Duodenal mucosa (tissue), 2 donors: ENCODE data around the gene DOCK4.

Experiments used
- H3K27ac ChIP-seq: one replicate; pipeline ENCODE4 v1.7.0; 2013; ENCODE audit warnings: low read depth, low read length
- H3K27me3 ChIP-seq, 2 donors: one replicate each; pipeline ENCODE4 v1.7.0; 2013; ENCODE audit warnings: low read length in 2 of 2, control low read depth in 1 of 2; ENCODE audit not compliant: insufficient read depth in 2 of 2, control insufficient read depth in 1 of 2
- H3K36me3 ChIP-seq, 2 donors: one replicate each; pipeline ENCODE4 v1.7.0; 2013; ENCODE audit warnings: low read length in 2 of 2, control low read depth in 1 of 2; ENCODE audit not compliant: insufficient read depth in 2 of 2, control insufficient read depth in 1 of 2
- H3K4me1 ChIP-seq, 2 donors: one replicate each; pipeline ENCODE4 v1.7.0; 2013; ENCODE audit warnings: low read length in 2 of 2, control low read depth in 1 of 2; ENCODE audit not compliant: insufficient read depth in 2 of 2, control insufficient read depth in 1 of 2
- H3K4me3 ChIP-seq, 2 donors: one replicate each; pipeline ENCODE4 v1.7.0; 2013; ENCODE audit warnings: low read length in 2 of 2, low read depth in 1 of 2
- H3K9ac ChIP-seq, 2 donors: one replicate each; pipeline ENCODE4 v1.7.0; 2013; ENCODE audit warnings: low read length in 2 of 2, low read depth in 1 of 2
- H3K9me3 ChIP-seq, 2 donors: one replicate each; pipeline ENCODE4 v1.7.0; 2013; ENCODE audit warnings: low read length in 2 of 2, control low read depth in 1 of 2; ENCODE audit not compliant: control insufficient read depth in 1 of 2

DOCK4 gene

DNA sequence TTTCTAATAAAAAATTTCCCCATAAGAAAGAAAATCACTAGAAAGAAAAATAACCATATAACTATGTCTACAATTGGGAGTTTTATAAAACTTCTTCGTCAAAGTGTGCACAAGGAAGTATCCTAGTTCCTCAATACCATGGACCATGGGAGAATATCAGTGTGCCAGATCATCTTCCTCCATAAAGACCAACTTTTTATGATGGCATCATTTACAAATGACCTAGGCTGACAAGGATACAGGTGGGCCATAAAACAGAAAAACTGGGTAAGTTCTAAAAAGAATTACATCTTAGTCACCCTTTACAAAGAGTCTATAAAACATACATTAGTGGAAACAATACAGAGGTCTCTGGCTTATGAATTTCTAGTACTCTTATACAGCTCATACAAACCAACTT, 303.2 kb downstream of the DOCK4 start:
- no peaks in the 10 kb centered on the region for H3K36me3 ChIP-seq
- H3K4me1 ChIP-seq: no peaks in the 10 kb centered on the region
- H3K9me3 ChIP-seq: no peaks in the 10 kb centered on the region
- no peak overlapping the region for H3K9ac ChIP-seq
- H3K27me3 ChIP-seq: no peaks in the 10 kb centered on the region
- H3K4me3 ChIP-seq: no peak overlapping the region
- H3K27ac ChIP-seq: no peak overlapping the region

GRCh38 chr7:111900283-111900682, 305.9 kb downstream of the DOCK4 start:
- Histone ChIP-seq H3K27me3 (no peaks in the 10 kb centered on the region), H3K9me3 (no peaks in the 10 kb centered on the region), H3K27ac (no peak overlapping the region), H3K36me3 (no peaks in the 10 kb centered on the region), H3K9ac (no peak overlapping the region), H3K4me3 (no peak overlapping the region), H3K4me1 (no peaks in the 10 kb centered on the region)

- Histone ChIP-seq H3K9ac (no peak overlapping the region), H3K27ac (no peak overlapping the region), H3K9me3 (no peaks in the 10 kb centered on the region), H3K4me1 (no peaks in the 10 kb centered on the region), H3K27me3 (no peaks in the 10 kb centered on the region), H3K4me3 (no peak overlapping the region), H3K36me3 (no peaks in the 10 kb centered on the region)
Measured at GRCh38 chr7:111895049-111895448, 311.1 kb downstream of the DOCK4 start.

DNA sequence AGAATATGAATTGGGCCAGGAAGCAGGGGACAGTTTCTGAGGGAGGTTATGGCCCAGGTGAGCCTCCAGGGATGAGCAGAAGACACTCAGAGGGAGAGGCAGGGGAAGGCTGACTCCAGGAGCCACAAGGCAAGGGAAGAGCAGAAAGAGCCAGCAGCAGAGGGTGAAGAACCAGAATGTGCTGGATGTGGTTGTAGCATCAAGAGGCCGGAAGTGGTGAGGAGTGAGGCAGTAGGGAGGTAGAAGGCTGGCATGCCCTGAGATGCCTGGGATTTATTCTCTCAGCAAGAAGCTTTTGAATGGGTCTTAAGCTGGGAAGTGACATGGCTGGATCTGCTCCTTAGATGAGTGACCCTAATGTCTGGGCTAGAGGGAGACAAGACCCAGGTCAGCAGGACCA, 311.7 kb downstream of the DOCK4 start:
- H3K4me3 ChIP-seq: no peak overlapping the region
- no peaks in the 10 kb centered on the region for H3K36me3 ChIP-seq
- no peak overlapping the region for H3K9ac ChIP-seq
- H3K27ac ChIP-seq: no peak overlapping the region
- no peaks in the 10 kb centered on the region for H3K27me3 ChIP-seq
- H3K4me1 ChIP-seq: no peaks in the 10 kb centered on the region
- no peaks in the 10 kb centered on the region for H3K9me3 ChIP-seq

GRCh38 chr7:111893190-111893589, 313.0 kb downstream of the DOCK4 start:
- no peak overlapping the region for H3K9ac ChIP-seq
- no peaks in the 10 kb centered on the region for H3K9me3 ChIP-seq
- no peaks in the 10 kb centered on the region for H3K27me3 ChIP-seq
- H3K27ac ChIP-seq: no peak overlapping the region
- H3K4me3 ChIP-seq: no peak overlapping the region
- no peaks in the 10 kb centered on the region for H3K36me3 ChIP-seq
- no peaks in the 10 kb centered on the region for H3K4me1 ChIP-seq

GRCh38 chr7:111892588-111892987, 313.6 kb downstream of the DOCK4 start:
- H3K36me3 ChIP-seq: no peaks in the 10 kb centered on the region

GRCh38 chr7:111887734-111888133, 318.5 kb downstream of the DOCK4 start:
- Histone ChIP-seq H3K9me3 (no peaks in the 10 kb centered on the region), H3K27me3 (no peaks in the 10 kb centered on the region), H3K27ac (no peak overlapping the region), H3K4me3 (no peak overlapping the region), H3K4me1 (no peaks in the 10 kb centered on the region), H3K9ac (no peak overlapping the region), H3K36me3 (no peaks in the 10 kb centered on the region)

More at GRCh38 chr7:111892588-111892987, 313.6 kb downstream of the DOCK4 start:
- Histone ChIP-seq H3K4me1 (no peaks in the 10 kb centered on the region), H3K27ac (no peak overlapping the region), H3K9ac (no peak overlapping the region), H3K9me3 (no peaks in the 10 kb centered on the region), H3K27me3 (no peaks in the 10 kb centered on the region), H3K4me3 (no peak overlapping the region)

GRCh38 chr7:111886233-111886632, 320.0 kb downstream of the DOCK4 start:
- no peaks in the 10 kb centered on the region for H3K27me3 ChIP-seq
- no peaks in the 10 kb centered on the region for H3K4me1 ChIP-seq
- no peak overlapping the region for H3K4me3 ChIP-seq
- H3K36me3 ChIP-seq: no peaks in the 10 kb centered on the region
- no peak overlapping the region for H3K27ac ChIP-seq
- no peaks in the 10 kb centered on the region for H3K9me3 ChIP-seq
- H3K9ac ChIP-seq: no peak overlapping the region

GRCh38 chr7:111883241-111883640, 323.0 kb downstream of the DOCK4 start:
- H3K9ac ChIP-seq: no peak overlapping the region
- no peak overlapping the region for H3K4me3 ChIP-seq
- H3K27ac ChIP-seq: no peak overlapping the region
- H3K9me3 ChIP-seq: no peaks in the 10 kb centered on the region
- no peaks in the 10 kb centered on the region for H3K27me3 ChIP-seq
- H3K36me3 ChIP-seq: no peaks in the 10 kb centered on the region
- H3K4me1 ChIP-seq: no peaks in the 10 kb centered on the region

DNA sequence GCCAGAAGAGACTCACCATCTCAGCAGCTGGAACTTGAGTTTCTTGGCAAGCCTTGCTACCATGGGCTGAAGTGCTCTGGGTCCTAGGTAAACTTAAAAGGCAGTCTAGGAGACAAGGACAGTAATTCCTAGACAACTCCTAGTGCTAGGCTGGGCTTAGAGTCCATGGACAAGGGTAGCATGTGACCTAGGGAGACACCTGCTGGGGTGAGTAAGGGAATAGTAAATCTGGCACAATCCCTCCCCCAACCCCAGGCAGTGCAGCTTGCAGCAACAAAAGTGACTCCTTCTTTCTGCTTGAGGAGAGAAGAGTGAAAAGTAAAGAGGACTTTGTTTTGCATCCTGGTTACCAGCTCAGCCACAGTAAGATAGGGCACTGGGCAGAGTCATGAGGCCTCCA, 327.4 kb downstream of the DOCK4 start:
- no peaks in the 10 kb centered on the region for H3K9me3 ChIP-seq
- no peaks in the 10 kb centered on the region for H3K4me1 ChIP-seq
- no peak overlapping the region for H3K27ac ChIP-seq
- H3K4me3 ChIP-seq: no peak overlapping the region
- no peaks in the 10 kb centered on the region for H3K27me3 ChIP-seq
- no peaks in the 10 kb centered on the region for H3K36me3 ChIP-seq
- H3K9ac ChIP-seq: no peak overlapping the region

DNA sequence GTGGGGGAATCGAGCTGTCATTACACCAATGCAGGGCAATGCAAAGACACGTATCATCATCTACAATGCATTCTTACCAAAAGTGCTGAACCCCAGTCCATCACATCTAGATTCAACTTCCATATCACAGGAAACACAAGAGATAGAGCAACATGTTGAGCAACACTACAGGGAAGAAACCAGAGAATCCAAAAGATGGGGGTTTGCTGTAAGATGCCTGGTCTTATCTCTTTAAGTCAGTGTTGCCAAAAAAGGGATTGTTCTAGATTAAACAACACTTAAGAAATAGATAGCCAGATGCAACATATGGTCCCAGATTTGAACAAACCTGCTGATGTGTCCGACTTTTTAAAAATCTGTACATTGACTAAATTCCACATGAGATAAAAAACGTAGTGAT, 328.3 kb downstream of the DOCK4 start:
- no peak overlapping the region for H3K4me3 ChIP-seq
- H3K9me3 ChIP-seq: no peaks in the 10 kb centered on the region
- H3K9ac ChIP-seq: no peak overlapping the region
- H3K36me3 ChIP-seq: no peaks in the 10 kb centered on the region
- H3K27ac ChIP-seq: no peak overlapping the region
- no peaks in the 10 kb centered on the region for H3K4me1 ChIP-seq
- no peaks in the 10 kb centered on the region for H3K27me3 ChIP-seq
